ENCODE data around the gene PTPRM. TPM values are rescaled to one million over a fixed set of nuclear protein-coding genes. Genes with fewer than 3 reads are reported as not detected.
A peak's percentile ranks its signal among the peaks of the same experiment; 100 is the strongest.

PTPRM gene
- total and polyA plus RNA-seq, 2 donors (not counting 3 experiments of a cell fraction or from before 2014, with no cell fraction given): 37.4 to 43.7 TPM

- no peak for TF ChIP-seq POLR2A (IDR thresholded peaks at IDR 0.05; ENCODE audit: low read depth, low read length)
- TF ChIP-seq CTCF (IDR thresholded peaks at IDR 0.05; ENCODE audit: extremely low read depth in 1 of 2, insufficient read depth in 1 of 2, low read depth in 1 of 2, low read length in 2 of 2): no peak
- no peak for TF ChIP-seq GATA2 (IDR thresholded peaks at IDR 0.05; ENCODE audit: insufficient read depth, insufficient read length, low read depth, low read length)
- BruUV-seq (replicated peaks): no TSS peak
- no peaks in the 10 kb centered on the region for H4K20me1 ChIP-seq (replicated peaks; ENCODE audit: control insufficient read depth, extremely low read depth, insufficient read depth, low read length)
- dilution Hi-C loops (cut with MboI; ENCODE audit: extremely low pct_ligation_motif_present, low sequenced_read_pairs) (no loop called here), intact Hi-C loops (cut with micrococcal nuclease) (no loop called here)
- H3K36me3 ChIP-seq (ENCODE audit: control insufficient read depth in 2 of 2, extremely low read depth in 1 of 2, insufficient read depth in 2 of 2, low read length in 2 of 2): no peaks in the 10 kb centered on the region
- H3K79me2 ChIP-seq (ENCODE audit: control insufficient read depth, insufficient read depth, low read length): no peaks in the 10 kb centered on the region
- ChIA-PET POLR2A (no interaction called here), CTCF (interaction anchor here (1.4 to 1.9 kb wide), 2 partner anchors 109 to 289 kb away, joined by 4 to 19 read pairs; no protein-coding TSS in a partner anchor)
- DNase-seq (ENCODE audit: low read depth, low spot score): peak; percentile 71
- no peaks in the 10 kb centered on the region for H3K27me3 ChIP-seq (ENCODE audit: control insufficient read depth in 2 of 2, insufficient read depth in 2 of 2, low read length in 2 of 2)
- no peak overlapping the region for H3K27ac ChIP-seq (ENCODE audit: insufficient read depth, low read depth, low read length)
- H3K9me1 ChIP-seq (replicated peaks; ENCODE audit: control insufficient read depth, extremely low read depth, insufficient read depth, low read length): no peaks in the 10 kb centered on the region
- no peak overlapping the region for H3K4me3 ChIP-seq (replicated peaks in 1 of 3; ENCODE audit: insufficient read depth in 1 of 3, low read depth in 1 of 3, low read length in 3 of 3)
- FAIRE-seq: peak; percentile 61
- no peak overlapping the region for H3K4me2 ChIP-seq (ENCODE audit: insufficient read depth, low read length)
- H2AFZ ChIP-seq (ENCODE audit: low read depth, low read length): peak overlapping the region; percentile 64
- no peak overlapping the region for H3K9ac ChIP-seq (replicated peaks; ENCODE audit: extremely low read depth, insufficient read depth, low read length)
- no peaks in the 10 kb centered on the region for H3K9me3 ChIP-seq (replicated peaks; ENCODE audit: control insufficient read depth, insufficient read depth, low read length)
- H3K4me1 ChIP-seq (ENCODE audit: control insufficient read depth, extremely low read depth, insufficient read depth, low read length): peaks cover 27% of the 10 kb centered on the region
Measured at GRCh38 chr18:7561909-7562460, 5.1 kb upstream of the PTPRM start.

- H3K27ac ChIP-seq (ENCODE audit: insufficient read depth, low read depth, low read length): no peak overlapping the region
Measured at GRCh38 chr18:7562491-7562890, 4.6 kb upstream of the PTPRM start.

More at GRCh38 chr18:7562491-7562890, 4.6 kb upstream of the PTPRM start:
- no peaks in the 10 kb centered on the region for H4K20me1 ChIP-seq (replicated peaks; ENCODE audit: control insufficient read depth, extremely low read depth, insufficient read depth, low read length)
- no peaks in the 10 kb centered on the region for H3K9me1 ChIP-seq (replicated peaks; ENCODE audit: control insufficient read depth, extremely low read depth, insufficient read depth, low read length)
- ChIA-PET POLR2A (no interaction called here), CTCF (interaction anchor here (1.4 to 1.9 kb wide), 2 partner anchors 110 to 290 kb away, joined by 4 to 19 read pairs; no protein-coding TSS in a partner anchor)
- H3K9me3 ChIP-seq (replicated peaks; ENCODE audit: control insufficient read depth, insufficient read depth, low read length): no peaks in the 10 kb centered on the region
- BruUV-seq (replicated peaks): no TSS peak
- intact Hi-C loops (cut with micrococcal nuclease): no loop called here
- H3K4me1 ChIP-seq (ENCODE audit: control insufficient read depth, extremely low read depth, insufficient read depth, low read length): peaks cover 27% of the 10 kb centered on the region
- dilution Hi-C loops (cut with MboI; ENCODE audit: extremely low pct_ligation_motif_present, low sequenced_read_pairs): no loop called here
- no peak overlapping the region for H3K4me3 ChIP-seq (replicated peaks in 1 of 3; ENCODE audit: insufficient read depth in 1 of 3, low read depth in 1 of 3, low read length in 3 of 3)
- H3K4me2 ChIP-seq (ENCODE audit: insufficient read depth, low read length): no peak overlapping the region
- peak overlapping the region; percentile 64 for H2AFZ ChIP-seq (ENCODE audit: low read depth, low read length)
- H3K79me2 ChIP-seq (ENCODE audit: control insufficient read depth, insufficient read depth, low read length): no peaks in the 10 kb centered on the region
- peak; percentile 32 for TF ChIP-seq GATA2 (IDR thresholded peaks at IDR 0.05; ENCODE audit: insufficient read depth, insufficient read length, low read depth, low read length)
- TF ChIP-seq MYC (IDR thresholded peaks at IDR 0.05; ENCODE audit: low read depth, low read length): no peak
- no peak for TF ChIP-seq EZH2 (IDR thresholded peaks at IDR 0.05; ENCODE audit: borderline replicate concordance, low read depth, low read length, severe bottlenecking)
- TF ChIP-seq FOS (IDR thresholded peaks at IDR 0.05; ENCODE audit: borderline replicate concordance, insufficient read depth, low read length): no peak
- TF ChIP-seq MAX (IDR thresholded peaks at IDR 0.05; ENCODE audit: insufficient read depth, insufficient read length): no peak
- no peaks in the 10 kb centered on the region for H3K27me3 ChIP-seq (ENCODE audit: control insufficient read depth in 2 of 2, insufficient read depth in 2 of 2, low read length in 2 of 2)
- no peak overlapping the region for H3K9ac ChIP-seq (replicated peaks; ENCODE audit: extremely low read depth, insufficient read depth, low read length)
- DNase-seq (ENCODE audit: low read depth, low spot score): no peak
- H3K36me3 ChIP-seq (ENCODE audit: control insufficient read depth in 2 of 2, extremely low read depth in 1 of 2, insufficient read depth in 2 of 2, low read length in 2 of 2): no peaks in the 10 kb centered on the region
- peak; percentile 46 for FAIRE-seq

All from endothelial cell of umbilical vein (primary cell).